ENCODE measurements around the gene PTH1R.

Gene PTH1R

DNA sequence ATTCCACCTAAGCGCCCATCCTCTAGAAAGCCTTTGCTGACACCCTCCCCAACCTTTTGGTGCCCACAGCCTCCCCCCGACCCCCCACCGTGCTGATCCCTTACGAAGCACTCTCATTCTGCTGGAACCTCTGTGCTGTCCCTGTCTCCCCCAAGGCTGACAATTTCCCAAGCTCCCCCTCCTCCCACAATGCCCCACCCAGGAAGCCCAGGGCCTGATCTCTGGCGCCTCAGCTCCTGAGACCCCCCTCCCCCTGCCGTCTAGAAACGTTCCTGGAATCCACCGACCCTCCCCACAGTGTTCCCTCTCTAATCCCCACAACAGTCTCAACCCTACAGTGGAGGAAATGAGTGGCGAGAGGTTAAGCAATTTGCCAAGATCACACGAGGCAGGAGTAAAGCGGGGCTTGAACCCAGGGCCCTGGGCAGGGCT, 32.6 kb upstream of the PTH1R start:
- H3K27me3 ChIP-seq (ENCODE audit: control insufficient read depth, low read length), result peaks cover 17% of the 10 kb centered on the region
- peak overlapping the region; percentile 80 for H3K4me2 ChIP-seq (ENCODE audit: low read length)
- H3K27ac ChIP-seq (ENCODE audit: low read depth, low read length), result no peak overlapping the region
- peaks cover 17% of the 10 kb centered on the region for H3K4me1 ChIP-seq (ENCODE audit: control insufficient read depth, low read length)
- no peaks in the 10 kb centered on the region for H3K9me2 ChIP-seq (replicated peaks; ENCODE audit: control insufficient read depth, low read length)
- H3F3A ChIP-seq (ENCODE audit: control insufficient read depth, insufficient read depth), result no peaks in the 10 kb centered on the region
- TF ChIP-seq, protein P1, sequence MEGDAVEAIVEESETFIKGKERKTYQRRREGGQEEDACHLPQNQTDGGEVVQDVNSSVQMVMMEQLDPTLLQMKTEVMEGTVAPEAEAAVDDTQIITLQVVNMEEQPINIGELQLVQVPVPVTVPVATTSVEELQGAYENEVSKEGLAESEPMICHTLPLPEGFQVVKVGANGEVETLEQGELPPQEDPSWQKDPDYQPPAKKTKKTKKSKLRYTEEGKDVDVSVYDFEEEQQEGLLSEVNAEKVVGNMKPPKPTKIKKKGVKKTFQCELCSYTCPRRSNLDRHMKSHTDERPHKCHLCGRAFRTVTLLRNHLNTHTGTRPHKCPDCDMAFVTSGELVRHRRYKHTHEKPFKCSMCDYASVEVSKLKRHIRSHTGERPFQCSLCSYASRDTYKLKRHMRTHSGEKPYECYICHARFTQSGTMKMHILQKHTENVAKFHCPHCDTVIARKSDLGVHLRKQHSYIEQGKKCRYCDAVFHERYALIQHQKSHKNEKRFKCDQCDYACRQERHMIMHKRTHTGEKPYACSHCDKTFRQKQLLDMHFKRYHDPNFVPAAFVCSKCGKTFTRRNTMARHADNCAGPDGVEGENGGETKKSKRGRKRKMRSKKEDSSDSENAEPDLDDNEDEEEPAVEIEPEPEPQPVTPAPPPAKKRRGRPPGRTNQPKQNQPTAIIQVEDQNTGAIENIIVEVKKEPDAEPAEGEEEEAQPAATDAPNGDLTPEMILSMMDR (IDR thresholded peaks at IDR 0.05; ENCODE audit: low read depth, low read length, poor library complexity, severe bottlenecking), result no peak
- TF ChIP-seq EZH2phosphoT487 (IDR thresholded peaks at IDR 0.05; ENCODE audit: borderline replicate concordance, low read length), result no peak
- no peaks in the 10 kb centered on the region for H4K20me1 ChIP-seq (ENCODE audit: control insufficient read depth, insufficient read depth, low read depth, low read length)
- H3K9me3 ChIP-seq (ENCODE audit: control insufficient read depth, insufficient read depth, low read length), result no peaks in the 10 kb centered on the region; the same call in 1 of the 2 replicates
- no peaks in the 10 kb centered on the region for H3K79me2 ChIP-seq (ENCODE audit: control insufficient read depth, low read length)
- H3K36me3 ChIP-seq (ENCODE audit: control insufficient read depth, low read length), result no peaks in the 10 kb centered on the region
- peak overlapping the region; percentile 72 for H3K4me3 ChIP-seq (ENCODE audit: low read length)

DNA sequence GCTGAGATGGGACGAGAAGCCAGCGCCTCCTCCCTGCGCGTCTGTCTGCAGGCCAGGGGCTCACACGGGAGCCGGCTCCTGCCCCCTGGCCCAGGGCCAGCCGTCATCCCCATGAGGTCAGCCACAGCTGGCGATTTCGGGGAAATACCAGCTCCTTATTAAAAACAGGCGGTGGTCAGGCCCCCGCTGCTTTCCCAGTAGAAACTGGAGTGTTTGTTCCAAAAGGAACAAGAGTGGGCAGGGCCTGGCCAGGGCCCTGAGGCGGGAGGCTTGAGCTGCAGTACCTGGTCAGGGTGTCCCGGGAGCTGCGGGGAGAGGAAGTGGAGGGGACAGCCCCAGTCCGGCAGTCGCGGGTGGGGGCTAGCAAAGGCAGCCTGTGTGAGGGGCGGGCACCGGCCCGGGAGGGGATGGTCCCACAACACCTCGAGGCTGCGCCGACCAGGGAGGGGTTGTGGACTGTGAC, 32.1 kb upstream of the PTH1R start:
- Histone ChIP-seq H3K9me2 (replicated peaks; ENCODE audit: control insufficient read depth, low read length) (no peaks in the 10 kb centered on the region), H3K27me3 (ENCODE audit: control insufficient read depth, low read length) (peaks cover 17% of the 10 kb centered on the region), H3K4me2 (ENCODE audit: low read length) (peak overlapping the region; percentile 80), H3K4me3 (ENCODE audit: low read length) (peak overlapping the region; percentile 72), H3K9me3 (ENCODE audit: control insufficient read depth, insufficient read depth, low read length) (no peaks in the 10 kb centered on the region; the same call in 1 of the 2 replicates), H3K79me2 (ENCODE audit: control insufficient read depth, low read length) (no peaks in the 10 kb centered on the region), H3K4me1 (ENCODE audit: control insufficient read depth, low read length) (peaks cover 17% of the 10 kb centered on the region), H3F3A (ENCODE audit: control insufficient read depth, insufficient read depth) (no peaks in the 10 kb centered on the region), H3K27ac (ENCODE audit: low read depth, low read length) (no peak overlapping the region), H3K36me3 (ENCODE audit: control insufficient read depth, low read length) (no peaks in the 10 kb centered on the region), H4K20me1 (ENCODE audit: control insufficient read depth, insufficient read depth, low read depth, low read length) (no peaks in the 10 kb centered on the region)
- TF ChIP-seq, protein P1 (IDR thresholded peaks at IDR 0.05; ENCODE audit: low read depth, low read length, poor library complexity, severe bottlenecking), result no peak
- no peak for TF ChIP-seq EZH2phosphoT487 (IDR thresholded peaks at IDR 0.05; ENCODE audit: borderline replicate concordance, low read length)

DNA sequence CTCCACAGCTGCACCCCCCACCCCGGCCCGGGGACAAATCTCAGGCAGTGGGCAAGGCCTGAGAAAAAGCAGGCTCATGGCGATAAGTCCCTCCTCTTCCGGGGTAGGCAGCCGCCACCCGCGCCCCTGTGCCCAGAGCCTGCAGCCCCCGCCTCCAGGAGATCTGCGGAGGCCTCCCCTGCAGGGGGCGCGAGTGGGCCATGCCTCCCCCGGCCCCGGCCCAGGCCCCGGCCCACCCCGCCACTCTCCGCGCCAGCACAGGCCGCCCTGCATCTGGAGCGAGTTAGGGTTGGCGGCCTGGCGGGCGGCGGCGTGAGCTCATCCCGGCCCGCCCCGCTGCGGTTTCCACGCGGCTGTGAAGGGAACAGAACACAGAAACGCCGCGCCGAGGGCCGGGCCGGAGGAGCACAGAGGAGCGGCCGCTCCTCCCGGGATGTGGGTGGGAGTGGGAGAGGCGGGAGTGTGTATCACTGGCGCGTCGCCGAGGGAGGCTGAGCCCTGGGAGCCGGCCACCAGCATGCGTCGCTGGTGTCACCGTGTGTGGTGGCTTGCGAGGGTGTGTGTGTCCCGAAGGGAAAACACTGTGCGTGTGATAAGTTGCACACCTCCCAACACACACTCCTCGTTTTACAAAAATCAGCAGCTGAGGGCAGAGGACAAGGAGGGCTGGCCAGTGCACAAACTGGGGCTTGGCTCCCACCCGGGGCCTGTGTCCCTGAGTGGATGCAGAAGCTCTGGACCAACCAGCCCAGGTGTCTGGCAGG, 31.5 kb upstream of the PTH1R start:
- peak overlapping the region; percentile 72 for H3K4me3 ChIP-seq (ENCODE audit: low read length)
- H4K20me1 ChIP-seq (ENCODE audit: control insufficient read depth, insufficient read depth, low read depth, low read length), result no peaks in the 10 kb centered on the region
- H3K4me2 ChIP-seq (ENCODE audit: low read length), result peak overlapping the region; percentile 80
- H3K79me2 ChIP-seq (ENCODE audit: control insufficient read depth, low read length), result no peaks in the 10 kb centered on the region
- TF ChIP-seq, protein P1 (IDR thresholded peaks at IDR 0.05; ENCODE audit: low read depth, low read length, poor library complexity, severe bottlenecking), result peak; percentile 69
- TF ChIP-seq EZH2phosphoT487 (IDR thresholded peaks at IDR 0.05; ENCODE audit: borderline replicate concordance, low read length), result no peak
- H3K9me2 ChIP-seq (replicated peaks; ENCODE audit: control insufficient read depth, low read length), result no peaks in the 10 kb centered on the region
- H3K27ac ChIP-seq (ENCODE audit: low read depth, low read length), result no peak overlapping the region
- peaks cover 17% of the 10 kb centered on the region for H3K4me1 ChIP-seq (ENCODE audit: control insufficient read depth, low read length)
- H3K36me3 ChIP-seq (ENCODE audit: control insufficient read depth, low read length), result no peaks in the 10 kb centered on the region
- no peaks in the 10 kb centered on the region for H3F3A ChIP-seq (ENCODE audit: control insufficient read depth, insufficient read depth)
- H3K27me3 ChIP-seq (ENCODE audit: control insufficient read depth, low read length), result peaks cover 17% of the 10 kb centered on the region
- H3K9me3 ChIP-seq (ENCODE audit: control insufficient read depth, insufficient read depth, low read length), result no peaks in the 10 kb centered on the region
